HG03175 (cell line): ENCODE measurements around the gene SLC7A9.
A peak's percentile ranks its signal among the peaks of the same experiment; 100 is the strongest.

Experiments used
- ATAC-seq: cut with Tn5 transposase; IDR thresholded peaks from one replicate; pipeline ENCODE4 v1.9.1; 2021; ENCODE audit warnings: mild to moderate bottlenecking, moderate library complexity; ENCODE audit not compliant: unreplicated experiment

Gene SLC7A9

GRCh38 chr19:32869369-32869965, at the start of gene SLC7A9:
SLC7A9 (minus strand) TSS chr19:32869767; CDS start chr19:32868534, 1,233 bp downstream.
- no peak for ATAC-seq

- no peak for ATAC-seq
These were observed 49.8 kb upstream of the SLC7A9 start for GRCh38 chr19:32919365-32919764.

DNA sequence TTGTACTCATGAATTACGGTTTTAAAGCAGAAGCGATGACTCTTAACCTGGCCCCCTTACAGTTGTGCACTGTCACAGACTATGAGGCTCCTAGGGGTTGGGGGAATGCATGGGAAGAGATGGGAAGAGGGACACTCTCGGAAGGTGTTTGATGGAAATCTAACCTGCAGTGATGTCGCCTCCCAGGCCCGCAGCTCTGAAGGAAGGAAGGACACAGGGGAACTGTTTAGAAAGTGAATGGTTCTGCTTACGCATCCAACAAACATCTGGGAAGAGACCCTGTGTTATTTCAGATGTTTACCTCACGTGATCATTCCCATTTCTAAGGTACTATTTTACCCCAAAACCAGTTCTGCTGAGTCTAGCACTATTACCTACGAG, 48.0 kb upstream of the SLC7A9 start:
- no peak for ATAC-seq

- ATAC-seq: no peak
These were observed 47.5 kb upstream of the SLC7A9 start for GRCh38 chr19:32916969-32917615.

DNA sequence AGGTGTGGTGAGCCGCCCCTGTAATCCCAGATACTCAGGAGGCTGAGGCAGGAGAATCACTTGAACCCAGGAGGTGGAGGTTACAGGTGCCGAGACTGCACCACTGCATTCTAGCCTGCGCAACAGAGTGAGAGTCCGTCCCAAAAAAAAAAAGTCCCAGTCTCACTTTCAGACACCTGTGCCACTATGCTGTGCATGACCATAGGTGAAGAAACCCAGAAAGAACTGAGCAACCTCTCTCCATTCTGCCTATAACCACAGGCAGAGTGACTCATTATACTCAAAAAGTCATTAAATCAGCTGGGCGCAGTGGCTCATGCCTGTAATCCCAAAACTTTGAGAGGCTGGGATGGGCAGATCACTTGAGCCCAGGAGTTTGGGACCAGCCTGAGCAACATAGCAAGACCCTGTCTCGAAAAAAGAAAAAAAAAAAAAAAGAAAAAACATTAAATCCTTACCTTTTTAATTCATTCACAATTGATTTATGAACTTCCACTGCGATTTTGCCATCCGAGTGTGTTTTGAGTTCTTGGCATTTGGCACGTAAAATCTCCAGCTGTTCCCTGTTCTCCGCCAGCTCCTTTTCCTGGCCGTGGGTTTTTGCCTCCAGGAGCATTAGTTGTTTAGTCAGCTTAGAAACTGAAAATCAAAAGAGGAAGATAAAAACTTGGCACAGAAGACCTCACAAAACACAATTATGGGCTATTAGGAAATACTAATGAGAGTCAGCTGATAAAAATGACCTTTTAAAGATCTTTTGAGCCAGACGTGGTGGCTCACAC, 45.5 kb upstream of the SLC7A9 start:
- ATAC-seq: no peak

DNA sequence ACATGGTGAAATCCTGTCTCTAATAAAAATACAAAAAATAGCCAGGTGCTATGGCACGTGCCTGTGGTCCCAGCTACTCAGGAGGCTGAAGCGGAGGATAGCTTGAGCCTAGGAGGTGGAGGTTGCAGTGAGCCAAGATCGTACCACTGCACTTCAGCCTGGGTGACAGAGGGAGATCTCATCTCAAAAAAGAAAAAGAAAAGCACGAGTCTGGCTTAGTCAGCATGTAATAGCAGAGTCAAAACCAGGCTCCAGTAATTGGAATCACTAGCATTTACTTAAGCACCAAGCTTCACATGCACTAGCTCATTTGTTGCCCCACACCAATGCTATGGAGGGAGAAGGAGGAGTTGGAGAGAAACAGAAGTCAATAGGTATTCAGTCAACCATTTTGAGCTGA, 41.9 kb upstream of the SLC7A9 start:
- no peak for ATAC-seq

GRCh38 chr19:32910874-32911273, 41.3 kb upstream of the SLC7A9 start:
- no peak for ATAC-seq

GRCh38 chr19:32910094-32910493, 40.5 kb upstream of the SLC7A9 start:
- ATAC-seq: no peak

DNA sequence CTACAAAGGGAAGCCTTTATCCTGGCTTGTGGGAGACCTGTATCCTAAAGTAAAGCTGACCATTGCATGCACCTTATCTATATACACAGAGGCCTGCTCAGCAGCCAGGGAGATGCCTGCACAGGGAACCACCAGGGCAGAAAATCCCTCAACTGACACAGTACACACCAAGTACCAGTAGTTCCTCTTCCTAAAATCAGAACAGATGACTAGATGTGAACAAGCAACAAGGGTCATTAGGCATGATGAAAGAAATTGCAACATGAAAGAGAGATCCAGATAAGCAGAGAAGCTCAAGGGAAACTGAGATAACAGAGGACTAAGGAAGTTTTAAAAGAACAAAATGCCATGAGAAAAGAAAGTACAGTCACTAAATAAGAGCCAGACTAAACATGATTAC, 39.7 kb upstream of the SLC7A9 start:
- no peak for ATAC-seq

GRCh38 chr19:32908641-32909190, 39.1 kb upstream of the SLC7A9 start:
- ATAC-seq: no peak

DNA sequence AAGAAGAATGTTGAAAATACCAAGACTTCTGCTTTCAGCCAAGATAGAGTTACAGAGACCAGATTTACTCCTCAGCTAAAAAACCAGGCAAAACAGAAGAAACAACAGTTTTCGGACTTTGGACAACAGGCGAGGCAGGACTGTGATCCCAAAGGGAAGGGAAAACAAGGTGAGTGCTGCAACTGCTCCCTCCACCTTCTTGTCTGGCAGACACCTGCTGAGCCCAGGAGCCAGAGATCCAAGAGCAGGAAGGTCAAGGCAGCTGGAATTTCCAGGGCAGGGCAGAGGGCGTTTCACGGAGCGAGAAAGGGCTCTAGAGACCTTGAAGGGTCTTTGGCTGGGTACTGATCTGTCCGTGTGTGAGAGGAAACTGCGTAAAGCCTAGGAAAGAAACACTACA, 32.9 kb upstream of the SLC7A9 start:
- no peak for ATAC-seq

DNA sequence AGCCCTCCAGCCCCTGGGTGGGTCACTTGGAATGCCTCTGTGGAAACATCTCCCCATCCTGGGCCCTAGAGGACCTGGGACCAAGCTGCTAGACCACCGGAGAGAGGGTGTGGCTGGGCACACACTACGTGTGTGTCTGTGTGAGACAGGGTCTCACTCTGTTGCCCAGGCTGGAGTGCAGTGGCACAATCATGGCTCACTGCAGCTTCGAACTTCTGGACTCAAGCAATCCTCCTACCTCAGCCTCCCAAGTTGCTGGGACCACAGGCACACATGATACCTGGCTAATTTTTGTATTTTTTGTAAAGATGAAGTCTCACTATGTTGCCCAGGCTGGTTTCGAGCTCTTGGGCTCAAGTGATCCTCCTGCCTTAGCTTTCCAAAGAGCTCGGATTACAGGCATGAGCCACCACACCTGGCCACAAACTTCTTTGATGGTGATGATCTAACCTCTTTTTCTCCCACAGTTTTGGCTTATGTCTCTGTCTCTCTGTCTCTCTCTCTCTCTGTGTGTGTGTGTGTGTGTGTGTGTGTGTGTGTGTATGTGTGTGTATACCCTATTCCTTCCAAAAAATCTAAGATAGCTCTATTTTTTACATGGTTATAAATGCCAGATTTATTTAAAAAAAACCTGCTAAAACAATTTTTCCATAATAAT, 32.1 kb upstream of the SLC7A9 start:
- no peak for ATAC-seq

DNA sequence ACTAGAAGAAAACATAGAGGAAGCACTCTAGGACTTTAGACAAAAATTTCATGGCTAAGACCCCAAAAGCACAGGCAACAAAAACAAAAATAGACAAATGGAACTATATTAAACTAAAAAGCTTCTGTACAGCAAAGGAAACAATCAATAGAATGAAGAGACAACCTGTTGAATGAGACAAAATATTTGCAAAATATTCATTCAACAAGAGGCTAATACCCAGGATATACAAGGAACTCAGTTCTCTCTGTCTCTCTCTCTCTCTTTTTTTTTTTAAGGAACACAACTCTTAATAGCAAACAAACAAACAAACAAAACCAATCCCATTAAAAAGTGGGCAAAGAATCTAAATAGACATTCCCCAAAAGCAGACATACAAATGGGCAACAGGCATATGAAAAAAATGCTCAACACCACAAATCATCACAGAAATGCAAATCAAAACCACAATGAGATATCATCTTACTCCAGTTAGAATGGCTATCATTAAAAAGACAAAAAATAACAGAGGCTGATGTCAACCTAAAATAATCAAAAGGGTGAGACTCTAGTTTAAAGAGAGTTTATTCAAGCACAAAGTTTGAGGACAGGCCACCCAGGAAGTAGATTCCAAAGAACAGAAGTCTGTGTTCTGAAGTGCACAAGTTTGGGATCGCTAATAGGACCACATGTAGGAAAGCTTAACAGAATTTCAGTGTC, 27.1 kb upstream of the SLC7A9 start:
- ATAC-seq: no peak

DNA sequence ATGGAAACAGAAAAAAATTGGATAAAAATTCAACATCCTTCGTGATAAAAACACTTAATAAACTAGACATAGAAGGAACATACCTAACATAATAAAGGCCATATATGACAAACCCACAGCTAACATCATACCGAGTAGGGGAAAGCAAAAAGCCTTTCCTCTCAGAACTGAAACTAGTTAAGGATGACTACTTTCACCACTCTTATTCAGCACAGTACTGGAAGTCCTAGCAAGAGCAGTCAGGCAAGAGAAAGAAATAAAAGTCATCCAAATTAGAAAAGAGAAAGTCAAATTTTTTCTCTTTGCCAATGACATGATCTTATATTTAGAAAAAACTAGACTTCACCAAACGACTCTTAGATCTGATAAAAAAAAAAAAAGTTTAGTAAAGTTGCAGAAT, 25.8 kb upstream of the SLC7A9 start:
- ATAC-seq: peak; percentile 58

DNA sequence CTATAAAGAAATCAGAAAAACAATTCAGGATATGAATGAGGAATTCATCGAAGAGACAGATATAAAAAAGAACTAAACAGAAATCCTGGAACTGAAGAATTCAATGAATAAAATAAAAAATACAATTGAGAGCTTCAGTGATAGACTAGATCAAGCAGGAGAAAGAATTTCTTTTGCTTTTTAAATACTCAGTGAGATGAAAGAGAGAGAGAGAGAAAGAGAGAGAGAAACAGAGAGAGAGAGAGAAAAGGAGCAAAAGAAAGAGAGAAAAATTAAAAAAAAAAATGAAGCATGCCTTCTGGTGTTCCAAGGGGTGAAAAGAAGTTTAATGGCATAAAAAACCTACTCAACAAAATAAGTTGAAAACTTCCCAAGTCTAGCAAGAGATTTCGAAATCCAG, 22.0 kb upstream of the SLC7A9 start:
- no peak for ATAC-seq

GRCh38 chr19:32890841-32891240, 21.3 kb upstream of the SLC7A9 start:
- ATAC-seq: no peak

- no peak for ATAC-seq
These were observed 20.8 kb upstream of the SLC7A9 start for GRCh38 chr19:32890326-32890725.

DNA sequence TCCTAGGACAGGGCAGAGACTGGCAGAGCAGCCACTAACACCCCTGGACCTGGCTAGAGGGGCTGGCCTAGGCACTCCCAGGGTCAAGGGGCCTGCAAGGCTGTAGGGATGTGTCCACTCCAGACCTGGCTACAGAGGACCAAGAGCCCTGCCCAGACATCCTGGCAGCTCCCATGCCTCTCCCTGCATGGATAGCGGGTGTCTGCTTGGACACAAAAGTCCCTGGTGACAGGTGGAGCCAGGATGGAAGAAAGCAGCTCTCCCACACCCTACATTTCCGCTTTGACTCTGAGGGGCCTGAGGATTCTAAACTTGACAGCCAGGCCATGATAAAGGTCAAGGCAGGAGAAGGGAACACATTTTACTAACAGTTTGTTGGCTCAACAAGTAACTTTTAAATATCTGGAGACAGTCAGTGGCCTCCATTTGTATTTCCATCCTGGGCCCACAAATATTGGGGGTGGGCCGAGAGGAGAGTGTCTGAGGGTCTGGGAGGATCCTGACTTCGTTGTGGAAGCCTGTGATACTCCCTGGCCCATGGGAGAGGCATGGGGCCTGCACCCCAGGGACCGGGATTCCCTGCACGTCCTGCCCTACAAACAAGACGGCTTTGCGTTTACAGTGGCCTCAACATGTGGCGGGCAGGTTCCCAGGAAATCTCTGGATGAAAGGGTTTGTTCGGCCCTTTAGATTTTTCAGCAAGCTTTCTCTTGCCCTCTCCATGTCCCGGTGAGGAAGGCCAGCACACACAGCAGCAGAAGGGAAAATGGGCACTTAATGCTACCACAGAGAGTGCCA, 19.8 kb upstream of the SLC7A9 start:
- ATAC-seq: no peak

DNA sequence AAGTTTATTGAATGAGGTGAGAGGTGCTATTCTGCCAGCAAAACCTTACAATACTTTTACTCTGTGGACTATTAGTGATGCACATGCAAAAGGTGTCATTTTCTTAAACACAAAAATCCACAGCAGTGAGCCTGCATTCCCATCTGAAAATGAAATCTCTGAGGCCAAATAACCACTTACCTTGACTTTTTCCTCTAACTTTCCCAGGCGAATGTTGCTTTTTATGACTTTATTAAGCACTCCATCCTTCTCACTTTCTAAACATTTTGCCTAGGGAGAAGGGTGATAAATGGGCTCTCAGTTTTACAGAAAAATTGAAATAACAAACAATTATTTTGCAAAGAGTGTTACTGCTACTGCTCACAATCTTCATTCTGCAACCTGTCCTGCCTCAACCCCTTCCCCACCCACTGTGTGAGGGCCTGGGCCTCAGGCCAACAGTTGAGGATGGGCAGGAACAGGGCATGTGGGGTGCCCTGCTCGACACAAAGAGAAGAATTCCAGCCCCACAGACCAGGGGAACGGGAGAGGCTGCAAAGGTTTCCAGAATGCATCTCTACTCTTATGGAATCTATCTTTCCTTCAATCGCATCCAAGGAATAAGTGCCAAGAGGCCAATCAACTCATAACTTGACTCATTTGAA, 18.1 kb upstream of the SLC7A9 start:
- ATAC-seq: no peak

DNA sequence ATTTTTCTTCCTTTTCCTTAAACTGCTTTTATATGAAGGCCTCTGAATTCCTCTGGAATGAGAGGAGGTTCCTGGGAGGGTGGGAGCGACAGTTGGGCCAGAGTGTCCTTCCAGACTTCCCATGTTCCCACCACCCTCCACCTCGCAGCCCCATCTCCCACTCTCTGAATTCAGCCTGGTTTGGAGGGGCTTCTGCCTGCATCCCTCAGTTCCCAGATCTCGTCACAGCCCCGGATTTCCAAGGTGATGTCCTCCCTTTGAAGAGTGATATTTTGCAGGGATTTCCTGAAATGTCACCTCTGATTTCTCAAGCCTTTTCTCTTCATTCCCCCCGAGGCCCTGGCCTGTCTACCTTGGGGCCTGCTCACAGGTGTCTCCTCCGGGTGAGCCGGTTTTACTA, 16.7 kb upstream of the SLC7A9 start:
- ATAC-seq: no peak
